ENCODE measurements around the gene MGAM2.

The MGAM2 gene

GRCh38 chr7:142133731-142134148, 22.2 kb downstream of the MGAM2 start:
- no peak for DNase-seq (ENCODE audit: low read depth)
- no peak overlapping the region for H3K4me3 ChIP-seq (ENCODE audit: low read depth, low read length)
- TF ChIP-seq, protein P1, sequence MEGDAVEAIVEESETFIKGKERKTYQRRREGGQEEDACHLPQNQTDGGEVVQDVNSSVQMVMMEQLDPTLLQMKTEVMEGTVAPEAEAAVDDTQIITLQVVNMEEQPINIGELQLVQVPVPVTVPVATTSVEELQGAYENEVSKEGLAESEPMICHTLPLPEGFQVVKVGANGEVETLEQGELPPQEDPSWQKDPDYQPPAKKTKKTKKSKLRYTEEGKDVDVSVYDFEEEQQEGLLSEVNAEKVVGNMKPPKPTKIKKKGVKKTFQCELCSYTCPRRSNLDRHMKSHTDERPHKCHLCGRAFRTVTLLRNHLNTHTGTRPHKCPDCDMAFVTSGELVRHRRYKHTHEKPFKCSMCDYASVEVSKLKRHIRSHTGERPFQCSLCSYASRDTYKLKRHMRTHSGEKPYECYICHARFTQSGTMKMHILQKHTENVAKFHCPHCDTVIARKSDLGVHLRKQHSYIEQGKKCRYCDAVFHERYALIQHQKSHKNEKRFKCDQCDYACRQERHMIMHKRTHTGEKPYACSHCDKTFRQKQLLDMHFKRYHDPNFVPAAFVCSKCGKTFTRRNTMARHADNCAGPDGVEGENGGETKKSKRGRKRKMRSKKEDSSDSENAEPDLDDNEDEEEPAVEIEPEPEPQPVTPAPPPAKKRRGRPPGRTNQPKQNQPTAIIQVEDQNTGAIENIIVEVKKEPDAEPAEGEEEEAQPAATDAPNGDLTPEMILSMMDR (conservative IDR thresholded peaks at IDR 0.05; ENCODE audit: low read depth, low read length): no peak

DNA sequence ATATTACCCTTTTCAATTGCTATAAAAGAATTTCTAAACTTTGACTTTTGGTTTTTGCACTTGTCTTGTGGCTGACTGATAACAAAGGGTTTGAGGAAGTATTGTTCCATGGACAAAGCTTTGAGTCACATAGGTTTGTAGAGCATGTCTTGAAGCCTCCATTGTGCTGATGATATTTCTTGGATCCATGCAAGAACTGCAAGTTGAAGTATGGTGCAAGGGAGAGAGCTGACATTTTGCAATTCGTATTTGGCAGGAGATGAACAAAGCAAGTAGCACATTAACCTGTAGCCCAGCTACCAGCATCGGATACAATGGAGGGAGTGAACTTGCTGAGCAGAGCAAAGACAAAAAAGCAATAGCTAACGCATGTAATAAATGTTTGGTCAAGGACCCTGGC, 23.4 kb downstream of the MGAM2 start:
- DNase-seq (ENCODE audit: low read depth): no peak
- TF ChIP-seq, protein P1 (conservative IDR thresholded peaks at IDR 0.05; ENCODE audit: low read depth, low read length): no peak
- H3K4me3 ChIP-seq (ENCODE audit: low read depth, low read length): no peak overlapping the region

DNA sequence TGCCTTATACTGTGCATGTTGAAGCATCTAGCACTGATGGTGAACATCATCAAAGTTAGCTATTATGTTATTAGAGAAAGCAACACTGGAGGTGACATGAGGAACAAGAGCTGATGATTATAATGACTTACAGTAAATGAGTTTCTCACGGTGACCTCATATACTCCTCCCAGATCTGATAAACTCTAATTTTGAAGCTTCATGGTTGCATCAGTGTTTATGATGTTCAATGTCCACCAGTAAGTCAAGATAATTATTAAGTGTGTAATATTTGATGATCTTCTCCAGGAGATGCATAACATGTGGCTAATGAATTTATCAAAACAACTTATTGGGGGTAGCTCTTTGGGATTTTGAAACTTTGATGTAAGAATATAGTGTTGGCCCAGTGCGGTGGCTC, 27.5 kb downstream of the MGAM2 start:
- TF ChIP-seq, protein P1 (conservative IDR thresholded peaks at IDR 0.05; ENCODE audit: low read depth, low read length): no peak
- no peak for DNase-seq (ENCODE audit: low read depth)
- H3K4me3 ChIP-seq (ENCODE audit: low read depth, low read length): no peak overlapping the region

GRCh38 chr7:142139597-142140400, 28.3 kb downstream of the MGAM2 start:
- no peak overlapping the region for H3K4me3 ChIP-seq (ENCODE audit: low read depth, low read length)
- TF ChIP-seq, protein P1 (conservative IDR thresholded peaks at IDR 0.05; ENCODE audit: low read depth, low read length): no peak
- DNase-seq (ENCODE audit: low read depth): no peak

DNA sequence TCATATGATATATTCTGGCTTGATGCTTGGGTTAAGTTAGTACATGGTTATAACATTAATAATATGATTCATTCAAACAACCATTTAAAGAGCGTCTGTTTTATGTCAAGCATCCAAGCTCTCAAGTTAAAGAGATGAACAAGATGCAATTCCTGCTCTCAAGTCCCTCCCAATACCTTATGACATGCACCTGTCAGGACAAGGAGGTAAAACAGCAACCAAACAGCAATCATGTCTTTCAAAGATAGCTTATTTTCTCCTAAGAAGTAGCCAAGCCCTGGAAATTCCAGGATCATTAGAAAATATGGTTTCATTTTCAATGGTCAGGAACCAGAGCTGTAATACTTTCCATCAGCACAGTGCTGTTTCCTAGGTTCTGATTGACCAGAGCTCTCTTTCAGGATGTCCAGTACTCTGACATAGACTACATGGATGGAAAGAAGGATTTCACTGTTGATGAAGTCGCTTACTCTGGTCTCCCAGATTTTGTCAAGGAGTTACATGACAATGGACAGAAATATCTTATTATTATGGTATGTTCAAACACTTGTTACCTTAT, 29.0 kb downstream of the MGAM2 start:
- H3K4me3 ChIP-seq (ENCODE audit: low read depth, low read length): no peak overlapping the region
- TF ChIP-seq, protein P1 (conservative IDR thresholded peaks at IDR 0.05; ENCODE audit: low read depth, low read length): no peak
- DNase-seq (ENCODE audit: low read depth): no peak

GRCh38 chr7:142142702-142143101, 31.2 kb downstream of the MGAM2 start:
- TF ChIP-seq, protein P1 (conservative IDR thresholded peaks at IDR 0.05; ENCODE audit: low read depth, low read length): no peak
- no peak for DNase-seq (ENCODE audit: low read depth)
- no peak overlapping the region for H3K4me3 ChIP-seq (ENCODE audit: low read depth, low read length)

DNA sequence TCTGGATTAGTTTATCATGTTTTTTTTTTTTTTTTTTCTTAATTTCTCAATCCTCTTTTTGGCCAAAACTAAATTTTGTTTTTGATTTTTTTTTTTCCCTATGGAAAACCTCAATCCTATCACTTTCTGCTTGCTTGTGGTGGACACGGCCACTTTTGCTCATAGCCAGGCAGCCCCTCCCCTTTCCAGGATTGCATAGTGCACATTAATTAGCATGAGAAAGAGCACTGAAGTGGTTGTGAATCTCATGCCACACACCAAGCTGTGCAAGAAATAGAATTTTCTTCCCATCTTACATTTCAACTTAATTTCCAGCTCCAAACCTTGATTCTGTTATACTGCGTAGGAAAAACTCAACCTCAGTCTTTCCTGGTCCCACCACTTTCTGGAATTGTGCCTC, 34.6 kb downstream of the MGAM2 start:
- DNase-seq (ENCODE audit: low read depth): no peak
- H3K4me3 ChIP-seq (ENCODE audit: low read depth, low read length): no peak overlapping the region
- TF ChIP-seq, protein P1 (conservative IDR thresholded peaks at IDR 0.05; ENCODE audit: low read depth, low read length): no peak
